GM18511 (cell line): ENCODE measurements around the gene ORC2.
"Not testable (repeated sequence)": the region's sequence is repeated elsewhere in the genome, so short reads cannot be mapped to it uniquely, and the experiment has no call there.

ENCODE experiments used
- ATAC-seq: cut with Tn5 transposase; IDR thresholded peaks from one replicate; pipeline ENCODE4 v1.9.1; 2021; ENCODE audit warnings: mild to moderate bottlenecking, moderate library complexity; ENCODE audit not compliant: unreplicated experiment

Gene ORC2

DNA sequence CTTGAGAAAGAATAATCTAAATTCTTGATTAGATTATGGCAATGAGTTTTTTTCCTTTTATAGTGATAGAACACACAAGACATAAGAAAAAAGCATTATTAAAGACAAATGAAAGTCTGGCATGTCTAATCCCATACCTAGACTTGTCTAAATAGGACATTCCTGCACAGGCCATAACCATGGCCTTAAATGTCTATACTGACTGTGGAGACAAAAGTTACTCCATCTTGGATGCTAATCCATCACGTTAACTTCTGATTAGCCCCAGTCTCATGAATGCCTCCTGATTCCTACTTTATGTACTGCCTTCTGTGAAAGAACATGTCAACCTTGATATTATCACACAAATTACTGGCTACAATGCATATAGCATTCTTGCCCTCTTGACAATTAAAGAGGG is 23.6 kb downstream of the ORC2 start:
- no peak for ATAC-seq

GRCh38 chr2:200930947-200931626 is 32.4 kb downstream of the ORC2 start:
- no peak for ATAC-seq

DNA sequence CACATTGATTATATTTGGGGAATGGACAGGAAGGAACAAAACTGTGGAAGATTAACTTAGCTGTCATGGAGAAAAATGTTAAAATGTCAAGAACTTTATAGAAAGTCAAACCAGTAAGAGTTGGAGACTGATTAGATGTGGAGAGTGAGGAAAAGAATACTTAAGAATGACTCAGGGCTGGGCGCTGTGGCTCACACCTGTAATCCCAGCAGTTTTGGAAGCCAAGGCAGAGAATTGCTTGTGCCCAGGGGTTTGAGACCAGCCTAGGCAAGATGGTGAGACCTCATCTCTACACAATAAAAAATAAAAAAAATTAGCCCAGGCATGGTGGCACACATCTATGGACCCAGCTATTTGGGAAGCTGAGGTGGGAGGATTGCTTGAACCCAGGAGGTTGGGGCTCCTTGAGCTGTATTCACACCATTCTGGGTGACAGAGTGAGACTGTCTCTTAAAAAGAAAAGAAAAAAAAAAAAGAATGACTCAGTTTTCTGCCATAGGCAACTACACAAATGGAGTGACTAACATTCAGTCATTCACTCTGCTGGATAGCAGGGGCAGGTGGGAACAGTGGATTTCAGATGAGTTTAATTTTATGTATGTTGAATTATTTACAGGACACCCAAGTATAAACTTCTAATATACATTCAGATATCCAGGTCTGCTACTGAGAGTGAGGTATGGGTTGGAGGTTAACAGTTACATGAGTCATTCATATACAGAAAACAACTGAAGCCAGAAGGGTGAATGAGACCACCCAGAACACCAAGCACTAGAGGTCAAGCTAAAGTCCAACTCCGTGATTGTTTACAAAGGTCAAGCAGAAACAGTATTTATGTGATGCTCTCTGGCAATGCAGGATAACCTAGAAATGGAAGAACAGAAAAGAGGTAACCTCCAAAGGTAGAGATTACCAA is 33.9 kb downstream of the ORC2 start:
- ATAC-seq, result no peak

DNA sequence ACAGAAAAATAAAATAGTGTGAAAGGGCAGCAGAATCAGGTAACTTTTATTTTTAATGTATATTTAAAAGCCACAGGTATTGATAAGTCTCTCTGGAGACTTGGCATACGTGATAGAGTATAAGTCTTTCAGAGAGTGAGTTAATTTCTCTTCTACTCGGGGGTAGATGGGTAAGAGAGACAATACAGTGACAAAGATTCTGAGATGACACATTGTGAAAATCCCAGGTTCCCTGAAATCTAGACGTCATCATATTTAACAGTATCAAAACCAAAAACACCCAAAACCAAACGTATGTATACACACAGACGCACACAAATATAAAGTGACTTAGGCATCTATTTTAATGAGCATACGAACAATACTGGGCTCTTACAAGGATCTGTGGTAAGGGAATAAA is 41.0 kb downstream of the ORC2 start:
- no peak for ATAC-seq

- no peak for ATAC-seq
Measured at GRCh38 chr2:200913654-200914053, 49.8 kb downstream of the ORC2 start.

- ATAC-seq, result no peak
Measured at GRCh38 chr2:200909958-200910357, 53.5 kb downstream of the ORC2 start.

GRCh38 chr2:200905618-200906296 is 57.7 kb downstream of the ORC2 start:
- no peak for ATAC-seq

DNA sequence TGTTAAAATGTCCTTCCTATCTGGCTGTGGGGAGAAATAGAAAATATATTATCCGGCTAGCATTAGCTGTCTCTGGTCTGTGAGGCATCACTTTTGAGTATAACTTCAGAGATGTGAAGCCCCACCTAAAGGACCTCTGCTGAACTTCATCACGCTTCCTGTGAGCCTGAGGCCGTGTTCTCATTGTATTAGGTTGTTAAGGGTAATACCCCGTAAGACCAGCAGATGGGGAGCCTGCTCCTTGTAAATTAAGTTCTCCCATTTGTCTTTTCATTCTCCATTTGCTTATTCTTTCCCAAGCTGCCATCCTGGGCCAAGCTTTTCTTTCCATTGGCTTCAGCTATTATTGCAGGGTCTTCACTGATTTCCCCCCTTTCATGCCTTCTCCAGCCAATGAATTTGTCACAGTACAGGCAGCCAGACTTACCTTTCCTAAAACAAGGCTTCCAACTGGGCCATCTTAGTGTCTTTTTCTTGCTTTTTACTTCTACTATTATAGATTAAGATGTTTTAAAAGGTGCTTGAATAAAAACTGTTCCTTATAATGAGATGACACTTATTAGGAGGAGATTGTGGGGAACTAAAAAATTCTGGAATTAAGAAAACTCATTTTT is 61.9 kb downstream of the ORC2 start:
- peak; percentile 96 for ATAC-seq

- ATAC-seq, result no peak
Measured at GRCh38 chr2:200899482-200899881, 64.0 kb downstream of the ORC2 start.

GRCh38 chr2:200888704-200889625 is 74.5 kb downstream of the ORC2 start, which contains the start of the genes NIF3L1 and PPIL3:
Gene NIF3L1 (plus strand): TSS chr2:200889371. CDS start chr2:200891944, 2,573 bp downstream.
Gene PPIL3 (minus strand): TSS chr2:200889077. CDS start chr2:200887615, 1,462 bp downstream.
- ATAC-seq, result peak; percentile 89

- not testable (repeated sequence) for ATAC-seq
Measured at GRCh38 chr2:200881715-200882249, 81.7 kb downstream of the ORC2 start.

DNA sequence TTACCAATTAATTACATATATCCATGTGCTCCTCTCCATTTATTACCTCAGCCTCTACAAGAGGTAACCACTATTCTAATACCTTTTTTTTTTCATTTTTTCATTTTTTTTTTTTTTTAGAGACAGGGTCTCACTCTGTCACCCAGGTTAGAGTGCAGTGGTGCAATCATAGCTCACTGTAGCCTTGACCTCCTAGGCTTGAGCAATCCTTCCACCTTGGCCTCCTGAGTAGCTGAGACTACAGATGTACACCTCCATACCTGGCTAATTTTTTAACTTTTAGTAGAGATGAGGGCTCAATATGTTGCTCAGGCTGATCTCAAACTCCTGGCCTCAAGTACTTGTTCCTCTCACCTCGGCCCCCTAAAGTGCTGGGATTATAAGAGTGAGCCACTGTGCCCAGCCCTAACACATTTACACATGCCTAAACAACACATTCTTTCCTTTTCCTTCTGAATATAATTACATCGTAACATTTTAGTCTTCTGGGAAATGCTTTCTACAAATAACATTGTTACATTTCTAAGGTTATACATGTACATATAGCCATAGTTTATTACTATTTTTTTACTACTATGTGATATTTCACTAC is 85.1 kb downstream of the ORC2 start:
- ATAC-seq, result no peak

DNA sequence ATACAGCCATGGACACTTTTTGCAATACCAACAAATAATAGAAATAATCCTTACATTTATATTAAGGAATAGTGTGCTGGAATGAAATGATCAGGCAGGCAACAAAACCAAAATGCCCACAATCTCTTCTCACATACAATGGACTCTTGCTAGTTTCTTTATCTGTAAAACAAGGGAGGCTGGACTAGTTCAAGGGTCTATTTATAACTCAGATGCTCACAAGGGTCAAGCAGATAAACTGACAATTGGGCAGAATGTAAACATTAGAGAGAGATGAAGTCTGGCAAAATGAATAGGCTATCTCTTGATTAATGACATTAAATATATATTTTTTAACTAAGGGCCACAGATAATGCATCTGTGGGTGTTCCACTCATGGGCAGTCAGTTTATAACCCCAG is 86.0 kb downstream of the ORC2 start:
- ATAC-seq, result no peak

- no peak for ATAC-seq
Measured at GRCh38 chr2:200873560-200873959, 89.9 kb downstream of the ORC2 start.

- ATAC-seq, result no peak
Measured at GRCh38 chr2:200871151-200871550, 92.3 kb downstream of the ORC2 start.

GRCh38 chr2:200869014-200869413 is 94.4 kb downstream of the ORC2 start:
- no peak for ATAC-seq

GRCh38 chr2:200864176-200865034 is 99.1 kb downstream of the ORC2 start, which contains the start of gene CLK1:
Gene CLK1 (minus strand): TSS chr2:200864658. CDS start chr2:200861862, 2,796 bp downstream.
- ATAC-seq, result peak; percentile 77

- ATAC-seq, result peak; percentile 23
Measured at GRCh38 chr2:200863782-200864175, 99.7 kb downstream of the ORC2 start.
